Endometrial microvascular endothelial cells (primary cell): Measurements from ENCODE around the gene SLC44A1. TPM values are rescaled to one million over a fixed set of nuclear protein-coding genes. Genes with fewer than 3 reads are reported as not detected.
"Not testable (repeated sequence)": the region's sequence is repeated elsewhere in the genome, so short reads cannot be mapped to it uniquely, and the experiment has no call there.

ENCODE experiments used
- in situ Hi-C: cut with HindIII; loops from 2 replicates; pipeline ENCODE4 v1.10.0; 2017; ENCODE audit warnings: low sequenced_read_pairs, low pct_unique_long_range_greater_than_20kb; ENCODE audit errors: inconsistent ontology term
- total RNA-seq: library from RNA; depleted of rRNA; stranded (reverse); fragments of >200 nt; gene quantifications from one replicate; pipeline ENCODE4 v1.2.3, GENCODE V29; 2015; ENCODE audit errors: inconsistent ontology term

Gene SLC44A1
- total RNA-seq, 1 donor from 2014 or later: 63.2 TPM

- in situ Hi-C loops: no loop called here
Measured at GRCh38 chr9:105238302-105238701, 6.1 kb upstream of the SLC44A1 start.

GRCh38 chr9:105241356-105242043 is 3.0 kb upstream of the SLC44A1 start:
- in situ Hi-C loops: no loop called here

GRCh38 chr9:105242062-105242461 is 2.4 kb upstream of the SLC44A1 start:
- in situ Hi-C loops: no loop called here

GRCh38 chr9:105242557-105242956 is 1.9 kb upstream of the SLC44A1 start:
- in situ Hi-C loops: no loop called here

GRCh38 chr9:105243015-105243686 is 1.3 kb upstream of the SLC44A1 start:
- in situ Hi-C loops: no loop called here

- in situ Hi-C loops: no loop called here
Measured at GRCh38 chr9:105244734-105245028, 230 bp downstream of the SLC44A1 start.

GRCh38 chr9:105245029-105245890 is 809 bp downstream of the SLC44A1 start:
- in situ Hi-C loops: no loop called here

GRCh38 chr9:105245891-105246161 is 1.4 kb downstream of the SLC44A1 start:
- in situ Hi-C loops: no loop called here

- in situ Hi-C loops: no loop called here
Measured at GRCh38 chr9:105246656-105247173, 2.3 kb downstream of the SLC44A1 start.

GRCh38 chr9:105248691-105249090 is 4.2 kb downstream of the SLC44A1 start:
- in situ Hi-C loops: no loop called here

GRCh38 chr9:105251133-105251532 is 6.7 kb downstream of the SLC44A1 start:
- in situ Hi-C loops: no loop called here

GRCh38 chr9:105251733-105252404 is 7.4 kb downstream of the SLC44A1 start:
- in situ Hi-C loops: no loop called here

GRCh38 chr9:105252405-105252756 is 7.9 kb downstream of the SLC44A1 start:
- in situ Hi-C loops: no loop called here

- in situ Hi-C loops: no loop called here
Measured at GRCh38 chr9:105254226-105254625, 9.8 kb downstream of the SLC44A1 start.

- in situ Hi-C loops: no loop called here
Measured at GRCh38 chr9:105255421-105255820, 11.0 kb downstream of the SLC44A1 start.

- in situ Hi-C loops: not testable (repeated sequence)
Measured at GRCh38 chr9:105256569-105256968, 12.1 kb downstream of the SLC44A1 start.

GRCh38 chr9:105257809-105258208 is 13.4 kb downstream of the SLC44A1 start:
- in situ Hi-C loops: no loop called here

GRCh38 chr9:105258225-105258737 is 13.8 kb downstream of the SLC44A1 start:
- in situ Hi-C loops: no loop called here

- in situ Hi-C loops: no loop called here
Measured at GRCh38 chr9:105259274-105259673, 14.8 kb downstream of the SLC44A1 start.
